Tibial nerve (tissue), 3 donors: ENCODE results near the gene C1orf94.
"Not testable (repeated sequence)": the region's sequence is repeated elsewhere in the genome, so short reads cannot be mapped to it uniquely, and the experiment has no call there.

Experiments used
- POLR2A ChIP-seq, 2 donors: fragments of 450-650 bp; IDR thresholded peaks; one replicate each; pipeline ENCODE4 v1.6.1; 2017; ENCODE audit warnings: antibody characterized with exemption in 2 of 2, mild to moderate bottlenecking in 2 of 2, moderate library complexity in 2 of 2
- TF ChIP-seq, protein P1 (sequence below), 5 experiments: fragments of 200-600 bp in 3 of 5; fragments of 450-650 bp in 2 of 5; sonication (generic) in 3 of 5; IDR thresholded peaks; one replicate each; pipeline ENCODE4 v1.5.1; 2016 to 2019; ENCODE audit warnings: antibody characterized with exemption in 5 of 5, mild to moderate bottlenecking in 3 of 5, moderate library complexity in 2 of 5

GRCh38 chr1:34183381-34183780 is 6.7 kb downstream of the C1orf94 start:
- TF ChIP-seq, protein P1, sequence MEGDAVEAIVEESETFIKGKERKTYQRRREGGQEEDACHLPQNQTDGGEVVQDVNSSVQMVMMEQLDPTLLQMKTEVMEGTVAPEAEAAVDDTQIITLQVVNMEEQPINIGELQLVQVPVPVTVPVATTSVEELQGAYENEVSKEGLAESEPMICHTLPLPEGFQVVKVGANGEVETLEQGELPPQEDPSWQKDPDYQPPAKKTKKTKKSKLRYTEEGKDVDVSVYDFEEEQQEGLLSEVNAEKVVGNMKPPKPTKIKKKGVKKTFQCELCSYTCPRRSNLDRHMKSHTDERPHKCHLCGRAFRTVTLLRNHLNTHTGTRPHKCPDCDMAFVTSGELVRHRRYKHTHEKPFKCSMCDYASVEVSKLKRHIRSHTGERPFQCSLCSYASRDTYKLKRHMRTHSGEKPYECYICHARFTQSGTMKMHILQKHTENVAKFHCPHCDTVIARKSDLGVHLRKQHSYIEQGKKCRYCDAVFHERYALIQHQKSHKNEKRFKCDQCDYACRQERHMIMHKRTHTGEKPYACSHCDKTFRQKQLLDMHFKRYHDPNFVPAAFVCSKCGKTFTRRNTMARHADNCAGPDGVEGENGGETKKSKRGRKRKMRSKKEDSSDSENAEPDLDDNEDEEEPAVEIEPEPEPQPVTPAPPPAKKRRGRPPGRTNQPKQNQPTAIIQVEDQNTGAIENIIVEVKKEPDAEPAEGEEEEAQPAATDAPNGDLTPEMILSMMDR (IDR thresholded peaks at IDR 0.05), result not testable (repeated sequence)
- TF ChIP-seq POLR2A (IDR thresholded peaks at IDR 0.05), result not testable (repeated sequence)
